Osteocyte (in vitro differentiated cells): ENCODE measurements around the gene BAX. TPM values are rescaled to one million over a fixed set of nuclear protein-coding genes. Genes with fewer than 3 reads are reported as not detected.

Experiments
- DNase-seq: peaks from one replicate; pipeline ENCODE4 v3.0.0; 2021; ENCODE audit warnings: mixed read lengths; ENCODE audit not compliant: unreplicated experiment; ENCODE audit errors: extremely low spot score
- H3K27ac Mint-ChIP-seq: one replicate; pipeline ENCODE4 v1.8.0; 2021; ENCODE audit warnings: mild to moderate bottlenecking, mixed read lengths; ENCODE audit not compliant: unreplicated experiment
- H3K27me3 Mint-ChIP-seq: one replicate; pipeline ENCODE4 v1.8.0; 2021; ENCODE audit warnings: mixed read lengths; ENCODE audit not compliant: unreplicated experiment
- H3K36me3 Mint-ChIP-seq: one replicate; pipeline ENCODE4 v1.8.0; 2021; ENCODE audit warnings: mixed read lengths; ENCODE audit not compliant: unreplicated experiment
- H3K4me1 Mint-ChIP-seq: one replicate; pipeline ENCODE4 v1.8.0; 2021; ENCODE audit warnings: mixed read lengths; ENCODE audit not compliant: unreplicated experiment
- H3K4me3 Mint-ChIP-seq: one replicate; pipeline ENCODE4 v1.8.0; 2021; ENCODE audit warnings: mild to moderate bottlenecking, moderate library complexity, mixed read lengths; ENCODE audit not compliant: unreplicated experiment
- H3K9me3 Mint-ChIP-seq: one replicate; pipeline ENCODE4 v1.8.0; 2021; ENCODE audit warnings: mixed read lengths; ENCODE audit not compliant: unreplicated experiment
- total RNA-seq: library from RNA; stranded (reverse); gene quantifications from 2 replicates; pipeline ENCODE4 v1.2.1, GENCODE V29; 2021
- TF ChIP-seq, protein P1 (sequence below): fragments of 200-600 bp; sonication (generic); IDR thresholded peaks from 2 replicates; pipeline ENCODE4 v1.5.0; 2021; ENCODE audit warnings: antibody characterized with exemption, mild to moderate bottlenecking, moderate library complexity

Gene BAX
- total RNA-seq, 1 donor from 2014 or later = 154 TPM

DNA sequence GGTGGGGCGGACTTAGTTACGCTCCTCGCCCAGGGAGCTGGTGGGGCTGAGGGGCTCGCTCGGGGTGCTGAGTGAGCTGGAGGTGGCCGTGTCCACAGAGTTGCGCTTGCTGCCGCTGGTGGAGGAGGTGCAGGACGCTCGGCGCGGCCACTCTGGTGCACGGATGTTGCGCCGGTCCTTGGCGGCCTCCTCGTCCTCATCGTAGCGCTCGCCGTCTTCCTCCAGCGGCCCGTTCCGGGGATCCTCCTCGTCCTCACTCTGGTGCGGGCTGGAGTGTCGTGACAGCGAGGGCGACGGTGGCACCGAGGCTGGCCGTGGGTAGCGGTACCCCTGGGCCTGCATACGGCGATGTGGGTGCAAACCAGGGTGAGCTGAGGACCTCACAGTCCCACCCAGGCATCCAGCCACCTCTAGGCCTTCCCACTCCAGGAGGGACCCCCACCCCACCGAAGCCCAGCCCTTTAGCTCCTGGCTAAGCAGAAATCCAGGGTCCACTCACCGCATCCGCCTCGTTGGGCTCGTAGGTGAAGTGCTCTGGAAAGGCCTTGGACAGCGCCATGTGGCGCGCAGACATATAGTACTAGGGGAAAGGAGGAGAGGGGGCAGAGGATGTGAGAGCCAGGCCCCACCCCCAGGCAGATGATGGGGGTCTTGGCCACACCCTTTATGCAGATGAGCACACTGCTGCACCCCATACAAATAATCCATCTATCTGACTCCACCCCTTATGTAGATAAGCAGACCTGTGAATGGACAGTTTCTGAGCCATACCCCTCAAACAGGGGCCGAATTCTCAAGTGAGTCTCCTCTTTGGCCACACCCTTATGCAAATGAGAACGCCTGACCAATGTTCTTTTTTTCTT lies 14.8 kb downstream of the BAX start:
- Mint-ChIP-seq H3K4me1 (peaks cover 31% of the 10 kb centered on the region), H3K27ac (no peak overlapping the region), H3K36me3 (peaks cover 17% of the 10 kb centered on the region), H3K27me3 (no peaks in the 10 kb centered on the region), H3K4me3 (no peak overlapping the region), H3K9me3 (no peaks in the 10 kb centered on the region)
- no peak for DNase-seq
- TF ChIP-seq, protein P1, sequence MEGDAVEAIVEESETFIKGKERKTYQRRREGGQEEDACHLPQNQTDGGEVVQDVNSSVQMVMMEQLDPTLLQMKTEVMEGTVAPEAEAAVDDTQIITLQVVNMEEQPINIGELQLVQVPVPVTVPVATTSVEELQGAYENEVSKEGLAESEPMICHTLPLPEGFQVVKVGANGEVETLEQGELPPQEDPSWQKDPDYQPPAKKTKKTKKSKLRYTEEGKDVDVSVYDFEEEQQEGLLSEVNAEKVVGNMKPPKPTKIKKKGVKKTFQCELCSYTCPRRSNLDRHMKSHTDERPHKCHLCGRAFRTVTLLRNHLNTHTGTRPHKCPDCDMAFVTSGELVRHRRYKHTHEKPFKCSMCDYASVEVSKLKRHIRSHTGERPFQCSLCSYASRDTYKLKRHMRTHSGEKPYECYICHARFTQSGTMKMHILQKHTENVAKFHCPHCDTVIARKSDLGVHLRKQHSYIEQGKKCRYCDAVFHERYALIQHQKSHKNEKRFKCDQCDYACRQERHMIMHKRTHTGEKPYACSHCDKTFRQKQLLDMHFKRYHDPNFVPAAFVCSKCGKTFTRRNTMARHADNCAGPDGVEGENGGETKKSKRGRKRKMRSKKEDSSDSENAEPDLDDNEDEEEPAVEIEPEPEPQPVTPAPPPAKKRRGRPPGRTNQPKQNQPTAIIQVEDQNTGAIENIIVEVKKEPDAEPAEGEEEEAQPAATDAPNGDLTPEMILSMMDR = no peak

DNA sequence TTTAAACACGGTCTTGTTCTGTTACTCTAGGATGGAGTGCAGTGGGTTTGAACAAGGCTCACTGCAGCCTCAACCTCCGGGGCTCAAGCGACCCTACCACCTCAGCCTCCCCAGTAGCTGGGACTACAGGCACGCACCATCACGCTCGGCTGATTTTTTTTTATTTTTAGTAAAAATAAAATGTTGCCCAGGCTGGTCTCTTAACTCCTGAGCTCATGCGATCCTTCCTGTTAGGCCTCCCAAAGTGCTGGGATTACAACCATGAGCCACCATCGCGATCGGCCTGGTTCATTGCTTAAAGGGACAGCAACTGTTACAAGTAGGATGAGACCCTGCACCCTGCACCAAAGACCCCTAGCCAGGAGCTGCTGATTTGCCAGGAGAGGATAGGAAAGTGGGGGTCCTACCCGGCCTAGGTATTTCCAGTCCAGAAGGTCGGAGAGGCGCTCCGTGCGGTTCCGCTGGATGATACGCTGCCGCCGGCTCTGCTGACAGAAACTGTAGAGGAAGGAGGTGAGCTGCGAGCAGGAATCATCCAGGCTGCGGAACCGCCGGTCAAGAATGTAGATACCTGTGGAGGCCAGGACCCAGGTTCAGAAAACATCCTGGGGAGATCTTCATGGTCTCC lies 15.6 kb downstream of the BAX start:
- Mint-ChIP-seq H3K4me1 (peaks cover 28% of the 10 kb centered on the region), H3K36me3 (peaks cover 17% of the 10 kb centered on the region), H3K27me3 (no peaks in the 10 kb centered on the region), H3K27ac (no peak overlapping the region), H3K9me3 (no peaks in the 10 kb centered on the region), H3K4me3 (no peak overlapping the region)
- TF ChIP-seq, protein P1 = no peak
- no peak for DNase-seq

GRCh38 chr19:48970923-48971395 lies 16.3 kb downstream of the BAX start:
- no peaks in the 10 kb centered on the region for H3K9me3 Mint-ChIP-seq
- H3K36me3 Mint-ChIP-seq = peaks cover 15% of the 10 kb centered on the region
- TF ChIP-seq, protein P1 = peak; percentile 95
- H3K27me3 Mint-ChIP-seq = no peaks in the 10 kb centered on the region
- no peak overlapping the region for H3K27ac Mint-ChIP-seq
- peak; percentile 90 for DNase-seq
- no peak overlapping the region for H3K4me3 Mint-ChIP-seq
- peaks cover 26% of the 10 kb centered on the region for H3K4me1 Mint-ChIP-seq

- no peak overlapping the region for H3K27ac Mint-ChIP-seq
- TF ChIP-seq, protein P1 = no peak
- H3K9me3 Mint-ChIP-seq = no peaks in the 10 kb centered on the region
- H3K4me1 Mint-ChIP-seq = peaks cover 6% of the 10 kb centered on the region
- DNase-seq = no peak
- H3K4me3 Mint-ChIP-seq = no peak overlapping the region
- H3K27me3 Mint-ChIP-seq = no peaks in the 10 kb centered on the region
- H3K36me3 Mint-ChIP-seq = peaks cover 7% of the 10 kb centered on the region
Observed at GRCh38 chr19:48975947-48976847, 21.5 kb downstream of the BAX start.
